Panc1 (cell line): ENCODE results near the gene CSTF1. TPM values are rescaled to one million over a fixed set of nuclear protein-coding genes. Genes with fewer than 3 reads are reported as not detected.

Source experiments
- ATAC-seq: fragments of 200-7000 bp; cut with Tn5 transposase; 2 replicates; pipeline ENCODE4 v1.9.1; 2020; ENCODE audit warnings: mild to moderate bottlenecking, moderate library complexity
- BruUV-seq: library from RNA; stranded (reverse); fragments of 400-500 nt; replicated peaks from 2 replicates; lab custom pipeline; 2021; lab: Mats Ljungman, UMichigan
- CTCF ChIA-PET: fragments of 300-600 bp; sonication (Branson Sonifier 250); formaldehyde crosslinking; loops from one replicate; lab custom pipeline; 2022; ENCODE audit warnings: antibody characterized with exemption; lab: Charles Lee
- POLR2A ChIA-PET: fragments of 300-600 bp; sonication (Branson Sonifier 250); formaldehyde crosslinking; loops from one replicate; lab custom pipeline; 2022; ENCODE audit warnings: antibody characterized with exemption; lab: Charles Lee
- DNase-seq: peaks from one replicate; pipeline ENCODE4 v3.0.0-alpha.2; 2010; ENCODE audit warnings: low read depth, low spot score
- H3K27ac ChIP-seq: 2 replicates; pipeline ENCODE4 v1.5.1; 2011; ENCODE audit warnings: mild to moderate bottlenecking, low read length, inconsistent platforms
- H3K27me3 ChIP-seq: fragments of 200-500 bp; sonication (Bioruptor generic); 2 replicates; pipeline ENCODE4 v1.6.0; 2014; ENCODE audit warnings: low read length, inconsistent platforms; ENCODE audit not compliant: control insufficient read depth, insufficient read depth
- H3K36me3 ChIP-seq: fragments of 200-500 bp; sonication (Bioruptor generic); 2 replicates; pipeline ENCODE4 v1.5.1; 2014; ENCODE audit warnings: inconsistent platforms, mild to moderate bottlenecking, low read length, moderate library complexity; ENCODE audit not compliant: control insufficient read depth, insufficient read depth
- H3K4me1 ChIP-seq: 2 replicates; pipeline ENCODE4 v1.5.1; 2011; ENCODE audit warnings: inconsistent platforms, mild to moderate bottlenecking, low read length, moderate library complexity; ENCODE audit not compliant: control insufficient read depth, insufficient read depth
- H3K4me3 ChIP-seq, 2 experiments: 2 replicates each; pipeline ENCODE4 v1.5.1; 2011 to 2012; ENCODE audit warnings: low read depth in 2 of 2, low read length in 2 of 2, mild to moderate bottlenecking in 2 of 2, inconsistent platforms in 1 of 2, moderate library complexity in 1 of 2
- H3K9me3 ChIP-seq: fragments of 200-500 bp; sonication (Bioruptor generic); 2 replicates; pipeline ENCODE4 v1.5.1; 2014; ENCODE audit warnings: low read depth, mild to moderate bottlenecking, inconsistent platforms, low read length, moderate library complexity; ENCODE audit not compliant: control insufficient read depth, insufficient read depth
- POLR2AphosphoS5 ChIP-seq: IDR thresholded peaks from 2 replicates; pipeline ENCODE4 v1.6.1; 2012; ENCODE audit warnings: mild to moderate bottlenecking, low read depth, low read length, moderate library complexity
- SIN3A ChIP-seq: IDR thresholded peaks from 2 replicates; pipeline ENCODE4 v1.6.1; 2012; ENCODE audit warnings: low read depth, mild to moderate bottlenecking, low read length, moderate library complexity, borderline replicate concordance; ENCODE audit not compliant: insufficient read depth
- TCF7L2 ChIP-seq: IDR thresholded peaks from 2 replicates; pipeline ENCODE4 v1.6.1; 2011; ENCODE audit warnings: mild to moderate bottlenecking, low read depth, low read length, inconsistent platforms
- in situ Hi-C: cut with HindIII; loops from 2 replicates; pipeline ENCODE4 v1.10.0; 2016; ENCODE audit warnings: low sequenced_read_pairs, low pct_unique_long_range_greater_than_20kb
- intact Hi-C: fragments of 100-400 bp; cut with micrococcal nuclease; formaldehyde crosslinking; loops from one replicate; pipeline ENCODE4 v1.10.0; 2022; ENCODE audit not compliant: unreplicated experiment
- total RNA-seq: library from RNA; stranded (reverse); gene quantifications from one replicate; pipeline ENCODE4 v1.2.1, GENCODE V29; 2021; ENCODE audit not compliant: unreplicated experiment
- TF ChIP-seq, protein P1 (sequence below), 2 experiments: IDR thresholded peaks; 2 replicates each; pipeline ENCODE4 v1.6.1; 2011 to 2012; ENCODE audit warnings: low read depth in 2 of 2, control low read depth in 1 of 2, low read length in 1 of 2, mild to moderate bottlenecking in 1 of 2, moderate library complexity in 1 of 2; ENCODE audit not compliant: insufficient read depth in 1 of 2
- TF ChIP-seq, protein P2 (sequence below): fragments of 450-650 bp; IDR thresholded peaks from 2 replicates; pipeline ENCODE4 v1.5.1; 2017; ENCODE audit warnings: mild to moderate bottlenecking

CSTF1 gene
- total RNA-seq, 1 experiment from 2014 or later, result 46.3 TPM

DNA sequence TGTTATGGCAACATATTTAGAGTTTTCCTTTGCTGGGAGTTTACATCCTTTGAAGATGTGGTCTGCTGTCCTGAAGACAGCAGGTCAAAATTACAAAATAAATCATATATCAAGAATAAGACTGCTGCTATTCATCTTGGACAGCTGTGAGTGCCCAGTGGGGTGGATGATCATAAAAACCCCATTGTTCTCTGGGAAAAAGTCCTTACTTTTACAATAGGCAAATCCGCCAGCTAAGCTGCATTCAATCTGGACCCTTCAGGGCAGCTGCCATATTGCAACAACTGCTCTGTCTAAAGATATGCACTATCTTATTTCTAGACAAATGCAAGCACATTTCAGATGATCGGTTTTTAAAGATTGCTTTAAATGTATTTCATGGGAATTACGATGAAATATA lies 39.0 kb downstream of the CSTF1 start:
- TF ChIP-seq, protein P1, sequence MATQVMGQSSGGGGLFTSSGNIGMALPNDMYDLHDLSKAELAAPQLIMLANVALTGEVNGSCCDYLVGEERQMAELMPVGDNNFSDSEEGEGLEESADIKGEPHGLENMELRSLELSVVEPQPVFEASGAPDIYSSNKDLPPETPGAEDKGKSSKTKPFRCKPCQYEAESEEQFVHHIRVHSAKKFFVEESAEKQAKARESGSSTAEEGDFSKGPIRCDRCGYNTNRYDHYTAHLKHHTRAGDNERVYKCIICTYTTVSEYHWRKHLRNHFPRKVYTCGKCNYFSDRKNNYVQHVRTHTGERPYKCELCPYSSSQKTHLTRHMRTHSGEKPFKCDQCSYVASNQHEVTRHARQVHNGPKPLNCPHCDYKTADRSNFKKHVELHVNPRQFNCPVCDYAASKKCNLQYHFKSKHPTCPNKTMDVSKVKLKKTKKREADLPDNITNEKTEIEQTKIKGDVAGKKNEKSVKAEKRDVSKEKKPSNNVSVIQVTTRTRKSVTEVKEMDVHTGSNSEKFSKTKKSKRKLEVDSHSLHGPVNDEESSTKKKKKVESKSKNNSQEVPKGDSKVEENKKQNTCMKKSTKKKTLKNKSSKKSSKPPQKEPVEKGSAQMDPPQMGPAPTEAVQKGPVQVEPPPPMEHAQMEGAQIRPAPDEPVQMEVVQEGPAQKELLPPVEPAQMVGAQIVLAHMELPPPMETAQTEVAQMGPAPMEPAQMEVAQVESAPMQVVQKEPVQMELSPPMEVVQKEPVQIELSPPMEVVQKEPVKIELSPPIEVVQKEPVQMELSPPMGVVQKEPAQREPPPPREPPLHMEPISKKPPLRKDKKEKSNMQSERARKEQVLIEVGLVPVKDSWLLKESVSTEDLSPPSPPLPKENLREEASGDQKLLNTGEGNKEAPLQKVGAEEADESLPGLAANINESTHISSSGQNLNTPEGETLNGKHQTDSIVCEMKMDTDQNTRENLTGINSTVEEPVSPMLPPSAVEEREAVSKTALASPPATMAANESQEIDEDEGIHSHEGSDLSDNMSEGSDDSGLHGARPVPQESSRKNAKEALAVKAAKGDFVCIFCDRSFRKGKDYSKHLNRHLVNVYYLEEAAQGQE (IDR thresholded peaks at IDR 0.05; ENCODE audit: insufficient read depth in 1 of 2, low read depth in 2 of 2, low read length in 1 of 2), result no peak
- TF ChIP-seq TCF7L2 (no peak), SIN3A (no peak), POLR2AphosphoS5 (no peak)
- TF ChIP-seq, protein P2, sequence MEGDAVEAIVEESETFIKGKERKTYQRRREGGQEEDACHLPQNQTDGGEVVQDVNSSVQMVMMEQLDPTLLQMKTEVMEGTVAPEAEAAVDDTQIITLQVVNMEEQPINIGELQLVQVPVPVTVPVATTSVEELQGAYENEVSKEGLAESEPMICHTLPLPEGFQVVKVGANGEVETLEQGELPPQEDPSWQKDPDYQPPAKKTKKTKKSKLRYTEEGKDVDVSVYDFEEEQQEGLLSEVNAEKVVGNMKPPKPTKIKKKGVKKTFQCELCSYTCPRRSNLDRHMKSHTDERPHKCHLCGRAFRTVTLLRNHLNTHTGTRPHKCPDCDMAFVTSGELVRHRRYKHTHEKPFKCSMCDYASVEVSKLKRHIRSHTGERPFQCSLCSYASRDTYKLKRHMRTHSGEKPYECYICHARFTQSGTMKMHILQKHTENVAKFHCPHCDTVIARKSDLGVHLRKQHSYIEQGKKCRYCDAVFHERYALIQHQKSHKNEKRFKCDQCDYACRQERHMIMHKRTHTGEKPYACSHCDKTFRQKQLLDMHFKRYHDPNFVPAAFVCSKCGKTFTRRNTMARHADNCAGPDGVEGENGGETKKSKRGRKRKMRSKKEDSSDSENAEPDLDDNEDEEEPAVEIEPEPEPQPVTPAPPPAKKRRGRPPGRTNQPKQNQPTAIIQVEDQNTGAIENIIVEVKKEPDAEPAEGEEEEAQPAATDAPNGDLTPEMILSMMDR, result no peak
- BruUV-seq, result no TSS peak
- in situ Hi-C loops, result no loop called here

GRCh38 chr20:56433221-56433879 lies 40.9 kb downstream of the CSTF1 start:
- ATAC-seq, result no peak
- Histone ChIP-seq H3K9me3 (no peaks in the 10 kb centered on the region), H3K4me1 (no peaks in the 10 kb centered on the region), H3K36me3 (no peaks in the 10 kb centered on the region), H3K4me3 (no peak overlapping the region), H3K27me3 (no peaks in the 10 kb centered on the region), H3K27ac (no peak overlapping the region)
- POLR2A ChIA-PET, result no interaction called here
- in situ Hi-C loops (no loop called here), intact Hi-C loops (no loop called here)
- CTCF ChIA-PET, result no interaction called here
- DNase-seq, result no peak
- no peak for TF ChIP-seq SIN3A
- TF ChIP-seq POLR2AphosphoS5, result no peak
- TF ChIP-seq, protein P1 (IDR thresholded peaks at IDR 0.05; ENCODE audit: insufficient read depth in 1 of 2, low read depth in 2 of 2, low read length in 1 of 2), result no peak
- TF ChIP-seq, protein P2, result no peak
- TF ChIP-seq TCF7L2, result no peak
- no TSS peak for BruUV-seq

More for the DNA sequence above, 39.0 kb downstream of the CSTF1 start:
- ChIA-PET POLR2A (no interaction called here), CTCF (no interaction called here)
- intact Hi-C loops, result no loop called here
- Histone ChIP-seq H3K36me3 (no peaks in the 10 kb centered on the region), H3K4me1 (no peaks in the 10 kb centered on the region), H3K27ac (no peak overlapping the region), H3K4me3 (no peak overlapping the region), H3K9me3 (no peaks in the 10 kb centered on the region), H3K27me3 (no peaks in the 10 kb centered on the region)
- DNase-seq, result no peak
- no peak for ATAC-seq
